ENCODE results near the gene CDIP1. TPM values are rescaled to one million over a fixed set of nuclear protein-coding genes. Genes with fewer than 3 reads are reported as not detected.
A peak's percentile ranks its signal among the peaks of the same experiment; 100 is the strongest.

Gene CDIP1
- total and polyA plus RNA-seq, 2 donors from 2014 or later, result 40.8 to 80.4 TPM

DNA sequence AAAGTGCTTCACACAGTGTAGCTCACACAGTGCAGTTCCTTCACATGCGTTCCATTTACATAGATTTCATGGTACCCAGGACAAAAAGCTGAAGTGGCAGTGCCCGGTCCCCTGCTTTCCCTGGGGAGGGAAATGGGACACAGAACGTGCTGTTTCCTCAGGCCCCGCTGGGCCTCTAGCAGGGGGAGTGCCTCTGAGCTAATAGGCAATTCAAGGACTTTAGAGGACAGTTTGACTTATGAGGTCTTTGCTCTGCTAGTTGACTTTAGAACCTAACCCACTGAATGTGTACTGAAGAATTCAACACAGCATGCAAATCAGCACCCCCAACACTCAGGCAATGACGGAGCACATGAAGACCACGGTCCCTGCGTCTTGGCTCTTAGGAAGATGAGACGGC lies 6.8 kb downstream of the CDIP1 start:
- peak in 3 of 5 donors; percentile 42 to 74 (median 65) for DNase-seq
- no peak overlapping the region for H3K27ac ChIP-seq (ENCODE audit: low read depth in 2 of 2, low read length in 2 of 2)
- intact Hi-C loops (cut with DNase I), result no loop called here
- no peak overlapping the region for H3K9ac ChIP-seq (ENCODE audit: low read length in 3 of 3)
- no peaks in the 10 kb centered on the region for H3K27me3 ChIP-seq (ENCODE audit: control insufficient read depth, insufficient read depth, low read length)
- H3K9me3 ChIP-seq (ENCODE audit: control insufficient read depth in 2 of 3, insufficient read depth in 1 of 3, low read length in 3 of 3), result no peaks in the 10 kb centered on the region
- peaks cover 0 to 12% (median 9%) of the 10 kb centered on the region in 3 donors for H3K4me1 ChIP-seq (ENCODE audit: control insufficient read depth in 2 of 3, insufficient read depth in 2 of 3, low read depth in 1 of 3, low read length in 3 of 3)
- no peak for FAIRE-seq
- no peaks in the 10 kb centered on the region for H3K36me3 ChIP-seq (ENCODE audit: control insufficient read depth in 2 of 3, insufficient read depth in 3 of 3, low read length in 3 of 3)
- TF ChIP-seq, protein P1, sequence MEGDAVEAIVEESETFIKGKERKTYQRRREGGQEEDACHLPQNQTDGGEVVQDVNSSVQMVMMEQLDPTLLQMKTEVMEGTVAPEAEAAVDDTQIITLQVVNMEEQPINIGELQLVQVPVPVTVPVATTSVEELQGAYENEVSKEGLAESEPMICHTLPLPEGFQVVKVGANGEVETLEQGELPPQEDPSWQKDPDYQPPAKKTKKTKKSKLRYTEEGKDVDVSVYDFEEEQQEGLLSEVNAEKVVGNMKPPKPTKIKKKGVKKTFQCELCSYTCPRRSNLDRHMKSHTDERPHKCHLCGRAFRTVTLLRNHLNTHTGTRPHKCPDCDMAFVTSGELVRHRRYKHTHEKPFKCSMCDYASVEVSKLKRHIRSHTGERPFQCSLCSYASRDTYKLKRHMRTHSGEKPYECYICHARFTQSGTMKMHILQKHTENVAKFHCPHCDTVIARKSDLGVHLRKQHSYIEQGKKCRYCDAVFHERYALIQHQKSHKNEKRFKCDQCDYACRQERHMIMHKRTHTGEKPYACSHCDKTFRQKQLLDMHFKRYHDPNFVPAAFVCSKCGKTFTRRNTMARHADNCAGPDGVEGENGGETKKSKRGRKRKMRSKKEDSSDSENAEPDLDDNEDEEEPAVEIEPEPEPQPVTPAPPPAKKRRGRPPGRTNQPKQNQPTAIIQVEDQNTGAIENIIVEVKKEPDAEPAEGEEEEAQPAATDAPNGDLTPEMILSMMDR (IDR thresholded peaks at IDR 0.05; ENCODE audit: borderline replicate concordance, extremely low read depth, insufficient read depth), result no peak
- no peak overlapping the region for H3K4me3 ChIP-seq (ENCODE audit: low read length in 3 of 3)

- peak overlapping the region in 1 of 3 donors; percentile 29 for H3K9ac ChIP-seq (ENCODE audit: low read length in 3 of 3)
- peak overlapping the region; percentile 34 to 45 for H3K27ac ChIP-seq (ENCODE audit: low read depth in 2 of 2, low read length in 2 of 2)
- no peaks in the 10 kb centered on the region for H3K36me3 ChIP-seq (ENCODE audit: control insufficient read depth in 2 of 3, insufficient read depth in 3 of 3, low read length in 3 of 3)
- no peaks in the 10 kb centered on the region for H3K9me3 ChIP-seq (ENCODE audit: control insufficient read depth in 2 of 3, insufficient read depth in 1 of 3, low read length in 3 of 3)
- no peaks in the 10 kb centered on the region for H3K27me3 ChIP-seq (ENCODE audit: control insufficient read depth, insufficient read depth, low read length)
- FAIRE-seq (no peak), DNase-seq (peak in 3 of 5 donors; percentile 19 to 46 (median 27))
- peaks cover 0 to 19% (median 19%) of the 10 kb centered on the region in 3 donors for H3K4me1 ChIP-seq (ENCODE audit: control insufficient read depth in 2 of 3, insufficient read depth in 2 of 3, low read depth in 1 of 3, low read length in 3 of 3)
- no peak overlapping the region for H3K4me3 ChIP-seq (ENCODE audit: low read length in 3 of 3)
- TF ChIP-seq, protein P1 (IDR thresholded peaks at IDR 0.05; ENCODE audit: borderline replicate concordance, extremely low read depth, insufficient read depth), result no peak
- intact Hi-C loops (cut with DNase I), result no loop called here
These were observed 9.2 kb downstream of the CDIP1 start for GRCh38 chr16:4529085-4530060.

DNA sequence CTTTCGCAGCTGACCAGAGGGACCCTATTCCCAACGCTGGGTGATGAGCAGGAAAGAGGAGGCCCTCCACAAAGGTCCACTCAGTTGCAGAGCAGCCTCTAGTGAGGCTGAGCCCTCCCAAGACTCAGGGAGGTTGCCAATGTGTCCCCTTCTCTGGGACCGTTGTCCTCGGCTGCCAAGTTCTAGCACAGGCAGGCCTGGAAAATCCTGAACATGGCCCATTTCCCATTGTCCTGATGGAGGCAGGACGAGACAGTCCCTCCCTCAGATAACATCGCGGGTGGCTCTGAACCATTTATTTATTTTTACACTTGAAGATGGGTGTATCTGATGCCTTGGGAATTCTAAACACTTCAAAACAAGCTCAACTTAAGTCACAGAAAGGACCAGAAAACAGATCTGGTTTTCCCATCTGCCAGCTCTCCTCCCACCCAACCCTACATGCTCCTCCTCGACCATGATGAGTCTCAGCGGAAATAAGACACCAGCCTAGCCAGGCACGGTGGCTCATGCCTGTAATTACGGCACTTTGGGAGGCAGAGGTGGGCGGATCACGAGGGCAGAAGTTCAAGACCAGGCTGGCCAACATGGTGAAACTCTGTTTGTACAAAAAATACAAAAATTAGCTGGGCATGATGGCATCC lies 12.8 kb downstream of the CDIP1 start:
- TF ChIP-seq, protein P1 (IDR thresholded peaks at IDR 0.05; ENCODE audit: borderline replicate concordance, extremely low read depth, insufficient read depth), result no peak
- FAIRE-seq (no peak), DNase-seq (no peak)
- H3K4me1 ChIP-seq (ENCODE audit: control insufficient read depth in 2 of 3, insufficient read depth in 2 of 3, low read depth in 1 of 3, low read length in 3 of 3), result peaks cover 0 to 19% (median 16%) of the 10 kb centered on the region in 3 donors
- H3K9ac ChIP-seq (ENCODE audit: low read length in 3 of 3), result no peak overlapping the region
- peaks cover 0 to 2% (median 0%) of the 10 kb centered on the region in 3 donors for H3K36me3 ChIP-seq (ENCODE audit: control insufficient read depth in 2 of 3, insufficient read depth in 3 of 3, low read length in 3 of 3)
- no peaks in the 10 kb centered on the region for H3K27me3 ChIP-seq (ENCODE audit: control insufficient read depth, insufficient read depth, low read length)
- intact Hi-C loops (cut with DNase I), result no loop called here
- H3K9me3 ChIP-seq (ENCODE audit: control insufficient read depth in 2 of 3, insufficient read depth in 1 of 3, low read length in 3 of 3), result no peaks in the 10 kb centered on the region
- no peak overlapping the region for H3K27ac ChIP-seq (ENCODE audit: low read depth in 2 of 2, low read length in 2 of 2)
- no peak overlapping the region for H3K4me3 ChIP-seq (ENCODE audit: low read length in 3 of 3)
